ENCODE measurements around the gene ICOSLG.
"Not testable (repeated sequence)": the region's sequence is repeated elsewhere in the genome, so short reads cannot be mapped to it uniquely, and the experiment has no call there.

The ICOSLG gene

GRCh38 chr21:44240842-44241241, at the start of gene ICOSLG:
Gene ICOSLG, minus strand, starts transcription at chr21:44240943. Its CDS starts 126 bp downstream, at chr21:44240817.
- not testable (repeated sequence) for DNase-seq (ENCODE audit: low read depth in 2 of 2)

- no peak for DNase-seq (ENCODE audit: low read depth in 2 of 2)
These were observed 48.8 kb upstream of the ICOSLG start for GRCh38 chr21:44289381-44290010.

GRCh38 chr21:44288251-44289110, 47.7 kb upstream of the ICOSLG start:
- DNase-seq (ENCODE audit: low read depth in 2 of 2): no peak

GRCh38 chr21:44286716-44287632, 46.2 kb upstream of the ICOSLG start:
- no peak for DNase-seq (ENCODE audit: low read depth in 2 of 2)

GRCh38 chr21:44286086-44286715, 45.5 kb upstream of the ICOSLG start:
- DNase-seq (ENCODE audit: low read depth in 2 of 2): no peak

GRCh38 chr21:44285138-44285992, 44.6 kb upstream of the ICOSLG start, which contains the start of gene AIRE:
Gene AIRE, plus strand, starts transcription at chr21:44285876. Its CDS starts 131 bp downstream, at chr21:44286007.
- DNase-seq (ENCODE audit: low read depth in 2 of 2): no peak

GRCh38 chr21:44283948-44284347, 43.2 kb upstream of the ICOSLG start:
- no peak for DNase-seq (ENCODE audit: low read depth in 2 of 2)

GRCh38 chr21:44283211-44283785, 42.6 kb upstream of the ICOSLG start:
- not testable (repeated sequence) for DNase-seq (ENCODE audit: low read depth in 2 of 2)

GRCh38 chr21:44282370-44282769, 41.6 kb upstream of the ICOSLG start:
- no peak for DNase-seq (ENCODE audit: low read depth in 2 of 2)

GRCh38 chr21:44281801-44282200, 41.1 kb upstream of the ICOSLG start:
- DNase-seq (ENCODE audit: low read depth in 2 of 2): no peak

- no peak for DNase-seq (ENCODE audit: low read depth in 2 of 2)
These were observed 38.9 kb upstream of the ICOSLG start for GRCh38 chr21:44279354-44280260.

- DNase-seq (ENCODE audit: low read depth in 2 of 2): no peak
These were observed 34.3 kb upstream of the ICOSLG start for GRCh38 chr21:44275041-44275440.

GRCh38 chr21:44273046-44273445, 32.3 kb upstream of the ICOSLG start:
- no peak for DNase-seq (ENCODE audit: low read depth in 2 of 2)

- DNase-seq (ENCODE audit: low read depth in 2 of 2): no peak
These were observed 31.6 kb upstream of the ICOSLG start for GRCh38 chr21:44272284-44272858.

GRCh38 chr21:44271558-44272283, 31.0 kb upstream of the ICOSLG start:
- DNase-seq (ENCODE audit: low read depth in 2 of 2): no peak

- no peak for DNase-seq (ENCODE audit: low read depth in 2 of 2)
These were observed 28.3 kb upstream of the ICOSLG start for GRCh38 chr21:44269090-44269489.

GRCh38 chr21:44267655-44268142, 27.0 kb upstream of the ICOSLG start:
- DNase-seq (ENCODE audit: low read depth in 2 of 2): no peak

GRCh38 chr21:44265734-44266270, 25.1 kb upstream of the ICOSLG start:
- no peak for DNase-seq (ENCODE audit: low read depth in 2 of 2)
